HG03565 (cell line): Measurements from ENCODE around the gene PIK3C2B.

Source experiments
- ATAC-seq: cut with Tn5 transposase; IDR thresholded peaks from one replicate; pipeline ENCODE4 v1.9.1; 2021; ENCODE audit warnings: mild to moderate bottlenecking, moderate library complexity; ENCODE audit not compliant: unreplicated experiment

PIK3C2B gene

DNA sequence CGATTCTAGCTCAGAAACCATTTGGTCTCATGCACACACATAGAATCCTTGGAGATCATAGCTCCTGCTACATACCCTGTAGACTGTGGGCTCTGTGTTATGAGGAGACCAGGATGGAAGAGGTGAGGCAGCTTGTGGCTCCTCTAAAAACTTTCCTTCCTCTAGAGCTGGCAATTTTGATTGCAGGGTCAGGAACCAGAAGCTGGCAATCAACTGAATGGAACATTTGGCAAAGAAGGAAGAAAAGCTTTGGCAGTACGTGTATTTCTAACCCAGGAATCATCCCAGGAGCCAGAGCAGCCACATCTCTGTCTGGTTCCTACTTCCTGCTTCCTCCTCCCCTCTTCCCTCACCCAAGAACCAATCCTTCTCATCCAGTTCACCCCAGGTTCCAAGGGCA lies 15.7 kb downstream of the PIK3C2B start:
- ATAC-seq, result no peak

DNA sequence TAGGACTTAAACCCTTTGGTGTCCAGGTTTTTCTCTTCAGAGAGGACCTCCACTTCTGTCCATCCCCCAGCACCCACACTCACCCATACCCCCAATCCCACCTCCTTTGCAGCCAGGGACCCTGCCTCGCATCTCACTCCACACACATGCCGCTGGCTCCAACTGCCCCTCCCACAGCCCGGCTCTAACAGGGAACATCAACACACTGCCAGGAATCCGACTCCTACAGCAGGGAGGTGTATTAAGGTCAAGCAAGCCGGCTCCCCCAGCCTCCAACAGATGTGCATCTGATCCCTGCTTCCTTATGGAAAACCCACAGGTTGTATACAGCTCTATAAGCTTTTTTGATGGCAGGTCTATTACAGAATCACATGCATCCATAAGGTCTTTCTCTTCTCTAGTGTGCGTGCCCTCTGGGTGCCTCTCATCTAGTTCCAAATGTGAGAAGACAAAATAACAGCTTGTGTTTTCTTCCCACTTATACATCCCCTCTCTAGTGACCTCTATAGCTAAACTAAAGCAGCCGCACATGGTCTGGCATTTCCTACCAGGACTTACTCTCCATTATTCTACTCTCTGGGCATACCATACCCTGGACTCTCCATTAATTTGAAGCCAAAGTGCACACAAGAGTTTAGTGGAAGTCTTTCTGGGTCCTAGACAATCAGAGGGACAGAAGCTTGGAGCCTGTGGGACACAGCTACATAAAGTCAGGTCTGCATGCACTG lies 16.3 kb downstream of the PIK3C2B start:
- ATAC-seq, result no peak

DNA sequence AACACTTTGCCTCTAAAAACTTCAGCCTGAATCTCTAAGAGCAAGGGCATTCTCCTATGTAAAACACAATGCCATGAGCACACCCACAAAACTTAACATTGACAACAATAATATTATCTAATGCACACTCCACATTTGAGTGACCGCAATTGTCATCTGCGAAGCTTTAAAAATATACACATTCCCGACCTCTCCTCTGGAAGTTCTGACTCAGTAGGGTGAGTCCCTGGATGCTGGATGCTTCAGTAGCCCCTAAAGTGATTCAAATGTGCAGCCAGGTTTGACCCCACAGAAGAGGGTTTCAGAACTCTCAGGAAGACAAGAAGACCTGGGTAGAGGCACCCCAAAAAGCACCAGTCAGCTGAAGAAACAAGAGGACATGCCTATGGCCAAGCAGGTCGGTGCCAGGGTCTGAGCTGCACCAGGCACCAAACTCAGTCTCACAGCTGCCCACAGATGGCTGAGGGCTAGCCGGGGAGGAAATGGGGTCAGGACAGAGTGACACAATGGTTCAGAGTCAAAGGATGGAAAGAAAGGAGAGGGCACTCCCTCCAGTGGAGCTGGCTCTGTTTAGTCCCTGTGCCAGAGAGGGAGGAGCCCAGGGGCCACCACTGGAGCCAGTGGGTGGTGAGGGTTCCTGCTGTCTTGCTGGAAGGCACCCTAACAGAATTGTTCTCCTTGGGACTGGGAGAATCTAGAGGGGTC lies 17.4 kb downstream of the PIK3C2B start:
- ATAC-seq, result no peak

DNA sequence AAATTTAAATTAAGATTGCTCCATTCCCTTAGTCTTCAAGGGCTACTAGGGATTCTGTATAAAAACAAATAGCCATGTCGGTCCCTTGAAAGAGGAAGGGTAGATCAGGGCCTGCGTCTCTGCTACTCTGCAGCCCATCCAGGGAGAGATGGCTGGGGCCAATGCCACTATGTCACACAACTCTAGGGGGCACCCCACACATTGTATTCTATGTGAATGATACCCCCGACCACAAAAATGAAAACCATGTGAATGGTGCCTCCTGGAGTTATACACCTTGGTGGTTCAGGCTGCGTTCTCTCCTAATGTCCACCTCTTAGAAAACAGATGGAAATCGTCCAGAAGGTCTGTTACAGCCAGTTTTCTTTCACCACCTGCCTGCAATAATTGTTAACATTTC lies 18.0 kb downstream of the PIK3C2B start:
- no peak for ATAC-seq

DNA sequence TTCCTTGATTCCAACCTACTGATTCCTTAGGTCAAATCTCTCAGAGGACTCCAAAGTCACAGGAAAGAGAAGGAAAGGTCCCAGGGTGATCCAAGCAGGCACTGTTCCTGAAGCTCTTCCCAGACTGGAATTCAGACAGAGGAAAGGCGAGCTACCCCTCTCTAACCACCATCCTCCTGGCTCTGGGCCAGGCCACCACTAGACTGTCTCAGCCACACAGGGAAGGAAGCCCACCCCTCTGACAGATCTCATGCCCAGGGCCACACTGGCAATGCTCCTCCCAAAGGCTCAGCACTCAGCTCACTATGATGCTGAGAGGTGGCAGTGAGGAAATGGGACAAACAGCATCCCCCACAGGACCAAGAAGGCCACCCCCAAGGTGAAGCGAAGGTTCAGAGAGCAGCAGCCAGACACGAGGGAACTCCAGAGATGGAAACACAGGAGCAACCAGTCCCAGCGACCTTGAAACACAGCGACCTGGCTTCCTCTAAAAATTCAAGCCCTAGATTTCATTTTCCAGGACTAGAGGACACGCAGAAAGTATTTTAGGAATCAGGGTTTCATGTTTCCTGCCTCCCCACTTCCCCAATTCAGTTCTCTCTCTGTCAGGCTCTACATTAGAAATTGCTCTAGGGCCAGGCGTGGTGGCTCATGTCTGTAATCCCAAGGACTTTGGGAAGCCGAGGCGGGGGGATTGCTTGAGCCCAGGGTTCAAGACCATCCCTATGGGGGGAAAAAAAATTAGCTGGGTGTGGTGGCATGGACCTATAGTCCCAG lies 18.8 kb downstream of the PIK3C2B start:
- no peak for ATAC-seq

DNA sequence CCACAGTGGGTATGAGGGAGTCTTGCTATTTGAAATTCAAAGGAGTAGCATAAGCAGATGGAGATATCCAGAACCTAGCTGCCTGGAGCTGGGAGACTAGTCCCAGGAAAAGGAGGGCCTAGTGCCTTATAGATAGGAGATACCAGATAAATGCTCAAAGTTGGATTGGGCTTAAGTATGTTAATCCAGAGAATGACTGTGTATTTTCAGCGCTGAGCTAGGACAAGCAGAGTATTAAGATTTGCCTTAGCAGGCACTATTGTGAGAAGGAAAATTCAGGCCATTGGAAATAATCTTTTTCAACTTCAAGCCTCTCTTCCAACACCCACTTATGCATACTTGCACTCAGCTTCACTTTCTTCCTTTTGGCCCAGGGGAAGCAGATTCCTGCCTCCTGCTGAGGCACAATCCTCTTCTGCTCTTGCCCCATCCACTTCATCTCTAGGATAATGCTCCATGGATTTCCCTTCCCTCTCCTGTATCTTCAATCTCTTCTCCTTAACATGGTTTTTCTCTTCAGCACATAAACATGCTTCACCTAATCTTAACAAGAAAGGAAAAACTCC lies 21.1 kb downstream of the PIK3C2B start:
- no peak for ATAC-seq

DNA sequence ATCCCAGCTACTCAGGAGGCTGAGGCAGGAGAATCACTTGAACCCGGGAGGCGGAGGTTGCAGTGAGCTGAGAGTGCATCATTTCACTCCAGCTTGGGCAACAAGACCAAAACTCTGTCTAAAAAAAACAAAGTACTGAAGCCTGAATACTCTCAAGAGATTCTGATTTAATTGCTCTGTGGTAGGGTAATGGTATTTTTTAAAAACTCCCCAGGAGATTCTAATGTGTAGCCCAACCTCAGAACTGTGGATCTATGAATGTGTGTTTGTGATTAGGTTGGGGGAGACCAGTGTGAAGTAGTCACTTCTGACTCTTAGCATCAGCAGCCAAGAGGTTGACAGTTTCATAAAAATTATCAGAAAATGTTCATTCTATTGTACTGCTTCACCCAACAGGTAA lies 21.9 kb downstream of the PIK3C2B start:
- no peak for ATAC-seq

DNA sequence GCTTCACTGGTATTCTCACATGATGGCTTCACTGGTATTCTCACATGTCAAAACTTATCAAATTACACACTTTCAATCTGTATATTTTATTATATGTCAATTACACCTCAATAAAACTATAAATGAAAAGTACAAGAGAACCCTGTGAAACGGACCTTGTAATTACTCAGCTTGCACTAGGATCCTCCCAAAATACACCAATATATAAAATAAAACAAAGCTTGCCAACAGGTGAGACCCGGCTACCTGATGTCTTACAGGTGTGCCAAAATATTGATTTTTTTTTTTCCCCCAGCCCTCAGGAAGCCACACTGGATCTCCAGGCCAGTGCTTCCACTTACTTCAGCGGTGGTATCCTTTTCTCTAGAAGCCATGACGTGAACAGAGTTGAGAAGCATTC lies 22.9 kb downstream of the PIK3C2B start:
- ATAC-seq, result no peak

DNA sequence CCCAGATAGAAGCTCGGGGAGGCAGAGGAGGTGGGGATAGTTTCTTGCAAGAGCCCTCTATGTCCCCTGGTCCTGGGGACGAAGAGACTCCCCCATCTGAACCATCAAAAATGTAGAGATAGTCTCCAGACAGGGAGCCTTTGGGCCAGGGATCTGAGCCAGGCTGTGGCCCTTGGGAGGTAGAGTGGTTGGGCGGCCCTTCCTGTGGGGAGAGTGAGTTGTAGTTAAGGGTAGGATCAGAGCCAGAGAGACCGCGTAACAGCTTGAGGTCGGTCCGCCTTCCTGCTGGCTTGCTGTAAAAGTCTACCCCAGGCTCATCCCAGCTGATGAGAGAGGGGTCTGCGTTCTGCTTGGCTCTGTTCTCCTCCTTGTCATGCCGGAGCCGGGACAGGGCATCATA lies 25.3 kb downstream of the PIK3C2B start:
- ATAC-seq, result no peak

DNA sequence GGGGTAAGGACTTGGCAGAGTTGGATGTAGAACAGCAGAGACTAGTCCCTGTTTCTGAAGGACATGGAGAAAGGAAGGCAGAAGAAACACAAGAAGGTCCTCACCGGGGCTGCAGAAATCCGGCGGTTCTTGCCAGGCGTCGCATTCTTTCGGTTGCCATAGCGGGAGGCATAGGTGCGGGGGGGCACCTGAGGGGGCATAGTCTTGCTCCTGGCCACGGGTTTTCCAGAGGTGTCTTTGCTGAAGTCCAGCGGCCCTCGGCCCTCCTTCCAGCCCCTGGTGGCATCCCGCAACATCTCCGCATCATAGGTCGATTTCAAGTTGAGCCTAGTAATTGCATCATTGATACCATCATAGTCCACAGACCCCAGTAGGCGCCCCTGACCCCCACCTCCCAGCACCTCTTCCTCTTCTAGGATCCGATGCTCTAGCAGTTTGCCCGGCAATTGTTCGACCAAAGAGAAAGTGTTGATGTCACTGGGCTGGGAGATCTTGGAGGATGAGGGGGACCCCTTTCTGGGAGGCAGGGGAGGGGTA lies 25.8 kb downstream of the PIK3C2B start:
- no peak for ATAC-seq

DNA sequence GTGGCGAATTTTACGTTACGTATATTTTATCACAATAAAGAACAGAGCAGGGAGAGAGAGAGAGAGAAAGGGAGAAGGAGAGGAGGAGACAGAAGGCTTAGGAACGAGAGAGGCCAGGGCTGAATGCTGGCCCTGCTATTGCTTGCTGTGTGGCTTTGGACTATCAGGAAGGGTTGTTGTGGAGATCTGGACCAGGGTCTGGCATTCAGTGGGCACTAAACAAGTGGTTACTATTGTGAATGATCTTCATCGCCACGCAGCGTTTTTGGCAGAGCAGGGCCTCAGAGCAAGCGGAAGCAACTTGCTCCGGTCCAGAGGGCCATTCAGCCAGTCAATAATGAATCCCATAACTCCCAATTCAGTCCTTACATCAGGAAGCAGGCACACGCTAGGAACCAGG lies 26.4 kb downstream of the PIK3C2B start:
- no peak for ATAC-seq

DNA sequence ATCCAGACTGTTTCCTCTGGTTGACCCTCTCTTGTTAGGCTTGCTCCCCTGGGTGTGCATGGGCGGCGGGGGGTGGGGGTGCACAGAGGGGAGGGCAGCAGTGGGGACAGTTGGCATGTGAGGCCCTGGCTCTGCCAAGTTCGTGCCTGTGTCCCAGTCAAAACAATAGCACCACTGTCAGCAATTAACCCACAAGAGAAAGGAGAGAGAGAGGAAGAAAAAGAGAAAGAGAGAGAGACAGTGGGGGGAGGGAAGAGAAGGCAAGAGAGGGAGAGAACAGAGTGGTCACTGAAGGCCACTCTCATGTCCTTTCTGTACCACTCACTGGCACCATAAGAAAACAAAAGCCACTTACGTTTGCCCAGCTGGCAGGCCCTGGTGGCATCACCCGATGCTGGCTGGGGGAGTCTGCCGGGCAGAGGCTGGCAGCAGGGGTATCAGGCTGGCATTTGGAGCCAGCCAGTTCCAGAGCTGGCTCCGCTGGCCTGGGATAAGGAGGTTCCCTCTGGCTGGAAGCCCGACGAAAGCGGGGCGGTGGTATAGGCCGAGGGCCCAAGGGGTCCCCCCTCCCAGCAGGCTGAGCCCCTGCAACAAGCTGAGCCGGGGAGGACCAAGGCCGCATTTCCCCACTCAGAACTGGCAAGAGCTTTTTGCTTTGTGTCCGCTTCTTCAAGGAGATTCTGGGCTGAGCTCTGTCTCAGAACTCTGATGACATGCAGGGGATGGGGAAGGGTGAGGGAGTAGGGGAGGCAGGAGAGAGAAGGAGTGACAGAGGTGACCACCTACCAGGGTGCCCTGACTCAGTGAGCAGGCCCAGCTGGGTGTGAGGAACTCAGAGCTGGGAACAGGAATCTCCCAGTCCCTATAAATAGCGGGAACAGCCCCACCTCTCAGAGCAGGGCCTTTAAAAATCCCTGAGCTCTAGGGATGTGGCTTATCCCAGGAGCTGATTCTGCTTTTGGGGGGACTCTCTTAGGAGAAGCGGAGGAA lies 27.9 kb downstream of the PIK3C2B start:
- ATAC-seq, result no peak

DNA sequence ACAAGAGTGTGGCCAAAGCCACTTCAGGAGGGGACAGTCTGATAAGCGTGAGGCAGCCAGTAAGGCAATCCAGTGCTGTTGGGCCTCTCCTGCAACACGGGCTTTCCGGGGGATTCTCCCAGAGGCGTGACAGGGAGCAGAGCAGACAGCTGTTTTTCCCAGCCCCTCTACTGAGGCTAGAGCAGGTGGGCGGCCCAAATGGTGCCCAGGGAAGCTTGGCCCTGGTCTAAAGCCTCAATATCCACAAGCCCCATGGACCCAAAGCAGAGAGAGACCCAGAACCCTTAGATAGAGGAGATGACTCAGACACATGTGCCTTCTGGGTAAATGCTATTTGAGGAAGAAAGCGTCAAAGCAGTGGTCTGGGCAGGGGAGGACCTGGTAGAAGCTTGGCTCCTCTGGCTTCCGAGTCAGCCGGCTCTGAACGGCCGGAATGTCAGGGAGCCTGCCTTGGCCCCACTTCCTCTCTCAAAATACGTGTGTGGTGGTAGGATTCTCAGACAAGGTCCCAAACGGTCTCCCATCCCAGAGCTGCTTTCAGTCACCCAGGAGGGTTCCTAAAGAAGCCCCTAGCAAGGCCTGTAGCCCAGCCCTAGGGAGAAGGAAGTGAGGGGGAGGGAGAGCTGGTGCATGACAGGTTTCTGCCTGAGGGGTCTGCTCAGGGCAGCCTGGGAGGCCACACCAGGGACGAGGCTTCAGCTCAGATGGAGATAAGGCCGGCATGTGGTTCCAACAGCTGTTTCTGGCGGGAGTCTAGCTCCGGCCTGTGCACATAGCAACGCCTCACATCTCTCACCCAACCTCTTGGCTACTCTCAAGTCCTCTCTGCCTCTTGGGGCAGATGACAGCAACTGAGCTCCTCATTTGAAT lies 28.8 kb downstream of the PIK3C2B start:
- peak; percentile 63 for ATAC-seq

DNA sequence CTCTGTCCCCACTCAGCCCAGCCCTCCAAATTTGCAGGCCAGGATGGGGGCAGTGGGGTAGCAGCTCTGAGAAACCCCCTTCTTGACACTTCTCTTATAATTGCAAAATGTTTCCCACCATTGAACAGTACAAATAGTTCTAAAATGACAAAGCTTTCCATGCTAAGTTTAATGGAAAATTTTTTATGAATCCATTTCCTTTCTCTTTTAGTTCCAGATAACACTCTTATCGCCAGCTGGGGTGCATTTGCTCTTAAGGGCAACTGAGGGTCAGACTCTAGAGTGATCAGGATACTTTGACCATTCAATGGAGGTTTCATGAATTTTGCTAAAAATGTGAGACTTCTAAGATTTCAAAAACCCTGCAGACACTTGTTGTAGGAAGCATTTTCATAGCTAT lies 29.9 kb downstream of the PIK3C2B start:
- no peak for ATAC-seq

DNA sequence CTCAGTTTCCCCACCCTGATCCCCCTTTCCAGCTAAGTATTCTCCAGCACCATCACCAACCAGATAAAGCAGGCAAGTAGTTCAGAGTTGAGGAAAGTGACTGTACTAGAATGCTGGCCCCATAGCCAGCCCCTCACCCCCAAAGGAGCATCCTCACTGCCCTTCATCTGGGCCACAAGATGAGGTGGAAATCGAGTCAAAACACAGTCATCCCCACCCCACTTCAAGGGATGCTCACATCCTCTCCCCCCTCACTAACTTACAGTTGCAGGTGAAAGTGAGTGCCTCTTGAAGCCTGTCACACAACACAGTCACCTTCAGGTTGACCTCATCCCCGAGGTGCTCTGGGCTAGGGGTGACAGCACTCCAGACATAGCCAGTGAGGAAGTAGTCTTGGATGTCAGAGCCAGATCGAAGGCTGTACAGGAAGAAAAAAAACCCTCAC lies 30.4 kb downstream of the PIK3C2B start:
- ATAC-seq, result no peak

DNA sequence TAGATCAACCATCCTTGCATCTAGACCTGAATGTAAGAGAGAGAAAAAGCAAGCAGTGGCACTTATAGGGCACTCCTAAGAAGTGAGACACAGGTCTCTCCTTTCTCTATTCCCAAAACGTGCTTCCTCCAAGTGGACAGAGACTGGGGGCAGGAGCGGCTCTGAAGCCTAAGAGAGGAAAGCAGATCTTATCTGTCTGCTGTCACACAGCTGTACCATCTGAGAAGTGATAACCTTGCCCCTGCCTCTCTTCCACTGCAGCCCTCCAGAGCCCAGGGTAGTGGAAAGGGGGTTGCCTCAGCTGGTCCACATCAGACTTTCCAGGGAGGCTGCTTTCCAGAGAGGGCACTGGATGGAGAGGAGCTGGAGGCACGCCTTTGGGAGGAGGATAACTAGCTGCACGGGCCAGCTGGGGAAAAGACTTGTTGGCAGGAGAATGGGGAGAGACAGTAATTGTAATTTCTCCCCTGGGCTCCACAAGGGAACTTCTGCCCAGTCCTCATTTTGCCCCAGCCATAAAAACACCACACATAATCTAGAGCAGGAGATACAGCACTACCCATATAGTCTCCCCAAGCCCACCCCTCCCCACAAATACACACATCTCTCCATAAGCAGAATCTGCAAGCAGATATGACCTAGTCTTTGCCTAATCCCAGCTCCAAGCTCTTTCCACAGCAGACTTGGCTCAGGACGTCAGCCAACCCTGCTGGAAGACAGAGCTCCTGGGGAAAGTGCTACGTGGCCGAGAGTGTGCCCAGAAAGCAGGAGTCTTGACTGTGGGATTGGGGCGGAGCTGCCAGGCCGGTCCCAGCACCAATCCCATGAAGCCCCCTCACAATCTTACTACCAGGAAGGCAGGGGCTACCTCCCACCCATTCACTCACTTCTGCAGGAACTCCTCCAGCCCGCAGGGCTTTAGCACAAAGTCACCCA lies 31.2 kb downstream of the PIK3C2B start:
- no peak for ATAC-seq

DNA sequence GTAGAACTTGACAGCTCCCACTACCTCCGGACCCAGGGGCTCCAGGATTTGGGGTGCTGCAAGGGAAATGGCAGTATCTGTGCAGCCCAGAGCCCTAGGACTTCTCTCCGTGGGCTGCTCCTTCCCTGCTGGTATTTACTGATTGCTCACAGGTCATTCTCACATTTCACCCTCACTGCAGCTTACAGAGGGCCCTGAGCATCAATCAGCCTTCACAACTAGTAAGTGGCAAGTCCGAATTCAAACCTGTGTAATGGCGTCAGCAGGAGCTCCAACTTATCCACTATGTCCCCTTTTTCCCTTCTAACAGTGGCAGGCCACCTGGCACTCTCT lies 32.4 kb downstream of the PIK3C2B start:
- ATAC-seq, result no peak
